Astrocyte of the spinal cord (primary cell): ENCODE data around the gene POGK.

Experiments used
- DNase-seq: peaks from one replicate; pipeline ENCODE4 v3.0.0; 2011; ENCODE audit warnings: low read depth, low spot score
- H3K4me3 ChIP-seq: 2 replicates; pipeline ENCODE4 v1.5.1; 2011; ENCODE audit warnings: low read depth, mild to moderate bottlenecking, low read length, moderate library complexity
- CTCF ChIP-seq: IDR thresholded peaks from 2 replicates; pipeline ENCODE4 v1.5.1; 2012; ENCODE audit warnings: low read depth, mild to moderate bottlenecking, low read length, inconsistent platforms
- in situ Hi-C: cut with HindIII; loops from 2 replicates; pipeline ENCODE4 v1.10.0; 2017; ENCODE audit warnings: low sequenced_read_pairs

Gene POGK

DNA sequence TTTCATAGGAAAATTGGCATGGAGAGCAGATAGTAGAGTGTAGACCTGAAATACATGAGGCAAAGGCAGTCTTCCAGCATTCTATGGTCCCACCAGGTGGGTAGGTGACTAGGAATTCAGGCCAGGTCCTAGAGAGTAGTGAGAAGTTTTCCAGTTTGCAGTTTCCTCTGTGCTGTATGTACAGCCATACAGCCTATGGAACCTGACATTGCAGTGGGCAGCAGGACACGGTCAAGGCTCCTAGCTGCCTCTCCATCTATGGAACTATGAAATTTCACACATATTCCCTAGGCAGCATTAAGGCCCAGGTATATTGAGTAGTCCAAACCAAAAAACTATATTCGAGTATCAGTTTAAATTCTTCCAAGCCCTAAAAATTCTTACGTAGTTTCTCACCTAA lies 16.3 kb downstream of the POGK start:
- TF ChIP-seq CTCF, result no peak
- no peak for DNase-seq
- in situ Hi-C loops, result no loop called here
- H3K4me3 ChIP-seq, result no peak overlapping the region

DNA sequence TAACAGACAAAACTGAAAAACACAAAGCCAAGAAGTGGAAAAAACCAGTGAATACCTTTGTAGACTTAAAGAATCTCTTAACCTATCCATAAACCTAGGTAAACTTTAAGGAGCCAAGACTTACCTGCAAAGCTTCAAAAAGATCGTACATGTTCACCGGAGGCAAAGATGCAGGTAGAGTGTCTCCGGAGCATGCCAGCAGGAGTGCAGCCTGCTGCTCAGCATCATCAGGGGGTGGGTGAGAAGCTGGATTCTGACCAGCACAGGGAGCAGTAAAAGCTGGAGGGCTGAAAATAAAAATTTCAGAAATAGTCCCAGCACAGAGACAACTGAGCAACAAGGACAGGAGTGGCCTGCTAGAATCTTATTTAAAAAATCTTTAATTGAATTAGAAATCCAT lies 18.7 kb downstream of the POGK start:
- TF ChIP-seq CTCF, result no peak
- no peak for DNase-seq
- in situ Hi-C loops, result no loop called here
- no peak overlapping the region for H3K4me3 ChIP-seq

DNA sequence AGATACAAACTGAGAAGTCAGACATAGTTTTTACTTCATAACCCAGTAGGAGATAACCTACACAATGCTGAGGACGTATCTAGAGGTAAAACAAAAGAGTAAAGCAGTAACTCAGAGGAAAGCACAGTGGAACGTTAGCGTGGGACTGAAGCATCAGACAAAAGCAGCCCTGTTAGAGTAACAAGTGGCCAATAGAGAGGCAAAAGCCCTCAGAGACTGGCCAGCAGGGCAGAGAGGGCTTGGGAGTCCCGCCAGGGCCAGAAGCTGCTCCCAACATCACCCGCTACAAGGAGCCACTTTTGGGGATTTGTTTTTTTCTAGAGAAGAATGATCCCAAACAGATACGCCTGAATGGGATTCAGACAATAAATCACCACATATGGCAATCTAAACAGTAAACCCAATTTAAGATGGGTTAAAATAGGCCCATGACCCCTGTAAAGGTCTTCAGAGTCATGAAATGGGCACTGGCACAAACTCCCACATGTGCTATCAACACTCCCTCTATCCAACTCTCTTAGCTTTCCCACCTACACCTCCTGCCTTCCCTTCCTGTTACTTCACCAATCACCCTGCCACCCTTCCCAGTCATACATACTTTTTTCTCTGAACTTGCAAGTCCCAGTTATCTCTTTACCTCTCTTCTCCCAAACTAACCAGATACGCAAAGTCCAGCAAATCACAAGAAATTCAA lies 19.6 kb downstream of the POGK start:
- no peak for TF ChIP-seq CTCF
- in situ Hi-C loops, result no loop called here
- DNase-seq, result no peak
- H3K4me3 ChIP-seq, result no peak overlapping the region

DNA sequence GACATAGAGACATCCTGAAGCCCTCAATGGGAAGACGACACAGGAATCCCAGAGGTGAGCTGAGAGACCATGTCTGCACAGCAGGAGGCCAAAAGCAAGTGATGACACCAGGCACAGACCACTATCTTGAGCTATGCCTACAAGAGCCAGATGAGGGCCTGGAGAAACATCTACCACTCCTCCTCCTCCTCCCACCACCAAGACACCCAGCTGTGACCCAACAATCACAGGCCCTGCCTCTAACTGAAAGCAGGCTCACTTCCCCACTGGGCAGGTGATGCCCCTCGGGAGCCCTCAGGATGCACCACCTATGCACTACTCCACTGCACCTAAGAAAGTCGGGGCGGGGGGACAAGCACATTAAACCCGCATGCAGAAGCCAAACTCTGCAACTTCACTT lies 20.3 kb downstream of the POGK start:
- H3K4me3 ChIP-seq, result no peak overlapping the region
- TF ChIP-seq CTCF, result no peak
- no peak for DNase-seq
- in situ Hi-C loops, result no loop called here

GRCh38 chr1:166865926-166866325 lies 26.7 kb downstream of the POGK start:
- TF ChIP-seq CTCF, result no peak
- DNase-seq, result no peak
- in situ Hi-C loops, result no loop called here
- H3K4me3 ChIP-seq, result no peak overlapping the region

DNA sequence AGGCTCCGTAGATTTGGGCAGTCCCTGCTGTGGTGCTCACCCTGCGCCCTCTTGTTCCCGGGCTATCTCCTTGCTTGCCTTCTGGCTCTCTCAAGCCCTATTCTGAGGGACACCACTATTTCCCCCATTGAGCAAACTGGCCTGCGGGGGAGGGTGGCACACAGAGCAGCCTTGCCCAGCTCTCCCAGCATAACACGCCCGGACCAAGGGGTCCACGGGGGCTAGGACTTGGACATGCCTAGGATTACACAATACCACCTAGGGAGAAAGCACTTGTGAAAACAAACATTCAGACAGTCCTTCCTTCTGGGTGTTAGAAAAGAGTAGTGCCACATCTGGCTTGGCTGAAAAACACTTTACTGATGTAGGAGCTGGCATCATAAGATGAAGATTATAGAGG lies 29.4 kb downstream of the POGK start:
- TF ChIP-seq CTCF, result no peak
- no peak for DNase-seq
- in situ Hi-C loops, result no loop called here
- no peak overlapping the region for H3K4me3 ChIP-seq
